GM23248 (cell line): ENCODE measurements around the gene KNDC1. TPM values are rescaled to one million over a fixed set of nuclear protein-coding genes. Genes with fewer than 3 reads are reported as not detected.

ENCODE experiments used
- DNase-seq: peaks from one replicate; pipeline ENCODE4 v3.0.0-alpha.2; 2015
- H2AFZ ChIP-seq: fragments of 200-600 bp; sonication (generic); 2 replicates; pipeline ENCODE4 v1.6.1; 2016; ENCODE audit warnings: antibody characterized with exemption
- H3F3A ChIP-seq: fragments of 200-600 bp; sonication (generic); 2 replicates; pipeline ENCODE4 v1.6.1; 2016; ENCODE audit warnings: mild to moderate bottlenecking, antibody characterized with exemption, mixed run types; ENCODE audit not compliant: insufficient read depth
- H3K27ac ChIP-seq: fragments of 200-600 bp; sonication (generic); 2 replicates; pipeline ENCODE4 v1.5.1; 2016; ENCODE audit warnings: mild to moderate bottlenecking
- H3K27me3 ChIP-seq: fragments of 200-600 bp; sonication (generic); replicated peaks from 2 replicates; pipeline ENCODE4 v1.6.1; 2016; ENCODE audit warnings: mild to moderate bottlenecking; ENCODE audit not compliant: insufficient read depth
- H3K36me3 ChIP-seq: fragments of 200-600 bp; sonication (generic); 2 replicates; pipeline ENCODE4 v1.6.1; 2016; ENCODE audit warnings: low read depth, mild to moderate bottlenecking
- H3K4me1 ChIP-seq: fragments of 200-600 bp; sonication (generic); 2 replicates; pipeline ENCODE4 v1.6.1; 2016; ENCODE audit warnings: mild to moderate bottlenecking; ENCODE audit not compliant: insufficient read depth
- H3K4me2 ChIP-seq: fragments of 200-600 bp; sonication (generic); one replicate; pipeline ENCODE4 v1.6.1; 2016; ENCODE audit warnings: mild to moderate bottlenecking; ENCODE audit not compliant: unreplicated experiment
- H3K4me3 ChIP-seq: fragments of 200-600 bp; sonication (generic); 2 replicates; pipeline ENCODE4 v1.5.1; 2016; ENCODE audit warnings: mild to moderate bottlenecking
- H3K79me2 ChIP-seq: fragments of 200-600 bp; sonication (generic); 2 replicates; pipeline ENCODE4 v1.6.1; 2016; ENCODE audit warnings: mild to moderate bottlenecking; ENCODE audit not compliant: insufficient read depth
- H3K9ac ChIP-seq: fragments of 200-600 bp; sonication (generic); 2 replicates; pipeline ENCODE4 v1.6.1; 2016; ENCODE audit warnings: mild to moderate bottlenecking
- H3K9me2 ChIP-seq: fragments of 200-600 bp; sonication (generic); 2 replicates; pipeline ENCODE4 v1.6.1; 2016; ENCODE audit warnings: mixed run types, mild to moderate bottlenecking, moderate library complexity; ENCODE audit not compliant: insufficient read depth
- H3K9me3 ChIP-seq: fragments of 200-600 bp; sonication (generic); one replicate; pipeline ENCODE4 v1.6.1; 2017; ENCODE audit warnings: low read depth
- H4K20me1 ChIP-seq: fragments of 200-600 bp; sonication (generic); 2 replicates; pipeline ENCODE4 v1.6.0; 2016; ENCODE audit not compliant: insufficient read depth
- EZH2 ChIP-seq: fragments of 200-600 bp; sonication (generic); IDR thresholded peaks from 2 replicates; pipeline ENCODE4 v1.6.1; 2018; ENCODE audit warnings: antibody characterized with exemption, mild to moderate bottlenecking; ENCODE audit not compliant: insufficient read depth, poor library complexity, severe bottlenecking
- EZH2phosphoT487 ChIP-seq: fragments of 200-600 bp; sonication (generic); IDR thresholded peaks from 2 replicates; pipeline ENCODE4 v1.6.1; 2018; ENCODE audit warnings: antibody characterized with exemption, moderate library complexity, mild to moderate bottlenecking, low read depth; ENCODE audit not compliant: insufficient read depth
- WGBS, 2 experiments: methylation state at CpG; one replicate each; pipeline ENCODE4 v1.1.6; 2015 to 2017; ENCODE audit warnings: low lambda C conversion rate in 2 of 2, low coverage in 1 of 2; ENCODE audit errors: missing lambda C conversion rate in 2 of 2; 5-methylcytosine and 5-hydroxymethylcytosine counted together
- in situ Hi-C: fragments of 300-500 bp; cut with MboI; formaldehyde crosslinking; loops from 2 replicates; pipeline ENCODE4 v1.15.0; 2020
- polyA plus RNA-seq: library from polyadenylated mRNA; unstranded; fragments of >200 nt; fragmentation: Nextera tagmentation; extraction: Ambion mirVana; gene quantifications from 2 replicates; pipeline ENCODE4 v1.2.1, GENCODE V29; 2016
- total RNA-seq: library from RNA; depleted of rRNA; stranded (reverse); fragments of >200 nt; shearing (Covaris generic); gene quantifications from 2 replicates; pipeline ENCODE4 v1.2.3, GENCODE V29; 2014

The KNDC1 gene
- total and polyA plus RNA-seq, 2 experiments from 2014 or later, result 0.44 to 0.54 TPM

DNA sequence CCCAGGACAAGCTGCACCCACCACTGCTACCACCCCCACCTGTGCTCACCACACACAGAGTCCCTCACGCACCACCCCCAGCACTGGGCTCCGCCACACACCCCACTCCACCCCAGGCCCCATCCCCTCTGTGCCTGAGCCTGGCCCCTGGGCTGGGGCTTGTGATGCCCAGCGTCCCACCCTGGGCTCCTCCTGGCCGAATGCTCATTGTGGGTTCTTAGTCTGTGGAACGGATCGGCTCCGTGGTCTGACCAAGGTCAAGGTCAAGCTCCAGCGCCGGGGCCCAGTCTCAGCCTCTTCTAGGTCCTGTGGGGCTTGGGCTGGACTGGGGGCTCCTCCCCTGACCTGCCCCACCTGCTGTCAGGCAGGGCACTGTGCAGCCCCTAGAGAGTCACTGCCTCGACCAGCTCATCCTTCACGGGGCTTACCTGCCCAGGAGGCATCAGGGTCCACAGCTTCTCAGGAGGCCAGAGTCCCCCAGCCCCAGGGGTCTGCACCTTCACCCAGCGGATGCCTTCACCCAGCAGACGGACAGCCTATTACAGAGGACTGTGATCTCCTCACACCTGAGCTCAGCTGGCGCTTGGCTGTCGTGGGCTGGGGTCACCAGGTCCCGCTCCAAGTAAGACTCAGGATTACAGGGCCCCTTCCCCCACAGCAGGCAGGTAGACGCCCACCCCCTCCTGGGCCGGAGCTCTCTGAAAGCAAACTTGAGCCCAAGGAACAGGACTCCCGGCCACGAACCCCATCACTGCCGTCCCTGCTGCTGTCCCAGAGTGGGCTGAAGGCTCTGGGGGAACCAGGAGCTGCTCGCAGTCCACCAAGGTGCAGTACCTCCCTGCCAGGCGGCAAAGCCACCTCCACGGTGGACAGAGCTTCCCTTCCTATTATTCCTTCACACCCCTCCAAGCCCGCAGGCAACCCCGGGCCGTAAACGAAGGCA is 54.7 kb downstream of the KNDC1 start:
- Histone ChIP-seq H3K4me2 (no peak overlapping the region), H3K9me3 (no peaks in the 10 kb centered on the region), H3K36me3 (no peaks in the 10 kb centered on the region), H3F3A (no peaks in the 10 kb centered on the region), H3K4me3 (no peak overlapping the region), H3K79me2 (no peaks in the 10 kb centered on the region), H2AFZ (no peak overlapping the region), H4K20me1 (no peaks in the 10 kb centered on the region), H3K27me3 (no peaks in the 10 kb centered on the region; the same call in 1 of the 2 replicates), H3K4me1 (no peaks in the 10 kb centered on the region), H3K9me2 (no peaks in the 10 kb centered on the region), H3K9ac (no peak overlapping the region), H3K27ac (no peak overlapping the region)
- WGBS, 2 experiments, result 56 to 63% methylated on average over 24 to 27 of the region's 28 CpGs
- no peak for TF ChIP-seq EZH2
- TF ChIP-seq EZH2phosphoT487, result no peak
- in situ Hi-C loops, result no loop called here
- DNase-seq, result no peak

DNA sequence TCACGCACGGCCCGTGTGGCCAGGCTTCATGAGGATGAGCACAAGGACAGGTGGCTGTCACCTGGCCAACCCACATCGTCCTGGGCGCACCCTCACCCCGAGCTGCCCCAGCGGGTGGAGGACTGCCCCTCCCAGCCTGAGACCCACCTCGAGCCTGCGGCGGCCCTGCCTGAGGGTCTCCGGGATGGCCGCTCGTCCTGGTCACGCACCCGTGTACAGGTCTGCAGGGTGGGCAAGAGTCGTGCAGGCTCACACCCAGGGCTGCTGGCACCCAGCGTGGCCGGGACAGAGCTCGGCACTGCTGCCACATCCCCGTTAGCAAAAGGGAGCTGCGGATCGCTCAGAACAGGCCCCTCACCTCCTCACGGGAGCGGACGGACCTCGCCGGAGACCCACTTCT is 55.6 kb downstream of the KNDC1 start:
- no peaks in the 10 kb centered on the region for H4K20me1 ChIP-seq
- H3K27me3 ChIP-seq, result no peaks in the 10 kb centered on the region; the same call in 1 of the 2 replicates
- DNase-seq, result no peak
- H3F3A ChIP-seq, result no peaks in the 10 kb centered on the region
- no peak overlapping the region for H2AFZ ChIP-seq
- H3K79me2 ChIP-seq, result no peaks in the 10 kb centered on the region
- H3K27ac ChIP-seq, result no peak overlapping the region
- 78 to 86% methylated on average over 20 to 23 of the region's 27 CpGs for WGBS, 2 experiments
- H3K4me3 ChIP-seq, result no peak overlapping the region
- H3K36me3 ChIP-seq, result no peaks in the 10 kb centered on the region
- H3K4me1 ChIP-seq, result no peaks in the 10 kb centered on the region
- no peak overlapping the region for H3K4me2 ChIP-seq
- H3K9me3 ChIP-seq, result no peaks in the 10 kb centered on the region
- in situ Hi-C loops, result no loop called here
- H3K9ac ChIP-seq, result no peak overlapping the region
- TF ChIP-seq EZH2 (no peak), EZH2phosphoT487 (no peak)
- no peaks in the 10 kb centered on the region for H3K9me2 ChIP-seq

DNA sequence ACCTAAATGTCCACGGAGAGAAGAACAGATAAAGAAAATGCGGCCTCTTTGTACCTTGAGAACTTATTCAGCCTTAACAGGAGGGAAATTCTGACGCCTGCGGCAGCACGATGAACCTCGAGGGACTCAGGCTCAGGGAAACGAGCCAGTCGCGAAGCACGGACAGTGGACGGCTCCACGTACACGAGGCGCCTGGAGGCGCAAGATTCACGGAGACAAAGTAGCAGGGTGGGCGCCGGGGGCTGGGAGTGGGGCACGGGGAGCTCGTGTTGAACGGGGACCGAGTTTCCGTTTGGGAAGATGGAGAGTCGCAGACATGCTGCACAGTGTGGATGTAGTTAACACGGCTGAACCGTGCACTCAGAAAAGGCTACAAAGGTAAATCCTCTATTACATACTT is 56.8 kb downstream of the KNDC1 start:
- H2AFZ ChIP-seq, result no peak overlapping the region
- no peaks in the 10 kb centered on the region for H3K9me2 ChIP-seq
- DNase-seq, result no peak
- H3K27ac ChIP-seq, result no peak overlapping the region
- no peak overlapping the region for H3K9ac ChIP-seq
- H3K4me3 ChIP-seq, result no peak overlapping the region
- H3K4me2 ChIP-seq, result no peak overlapping the region
- TF ChIP-seq EZH2 (no peak), EZH2phosphoT487 (no peak)
- no peaks in the 10 kb centered on the region for H3K9me3 ChIP-seq
- 52 to 54% methylated on average over 26 of the region's 26 CpGs for WGBS, 2 experiments
- H4K20me1 ChIP-seq, result no peaks in the 10 kb centered on the region
- no peaks in the 10 kb centered on the region for H3K36me3 ChIP-seq
- no peaks in the 10 kb centered on the region for H3K79me2 ChIP-seq
- H3F3A ChIP-seq, result no peaks in the 10 kb centered on the region
- H3K27me3 ChIP-seq, result no peaks in the 10 kb centered on the region; the same call in none of the 2 replicates
- in situ Hi-C loops, result no loop called here
- H3K4me1 ChIP-seq, result no peaks in the 10 kb centered on the region

- no peaks in the 10 kb centered on the region for H3K79me2 ChIP-seq
- WGBS, 2 experiments, result 74 to 80% methylated on average over 25 of the region's 25 CpGs
- in situ Hi-C loops, result no loop called here
- no peaks in the 10 kb centered on the region; the same call in none of the 2 replicates for H3K27me3 ChIP-seq
- no peaks in the 10 kb centered on the region for H3K4me1 ChIP-seq
- no peaks in the 10 kb centered on the region for H3F3A ChIP-seq
- no peak for DNase-seq
- no peak overlapping the region for H3K9ac ChIP-seq
- no peaks in the 10 kb centered on the region for H4K20me1 ChIP-seq
- H3K9me3 ChIP-seq, result no peaks in the 10 kb centered on the region
- H3K4me3 ChIP-seq, result no peak overlapping the region
- no peak overlapping the region for H3K4me2 ChIP-seq
- no peaks in the 10 kb centered on the region for H3K9me2 ChIP-seq
- no peak overlapping the region for H2AFZ ChIP-seq
- no peak overlapping the region for H3K27ac ChIP-seq
- TF ChIP-seq EZH2 (no peak), EZH2phosphoT487 (no peak)
- H3K36me3 ChIP-seq, result no peaks in the 10 kb centered on the region
These were observed 58.0 kb downstream of the KNDC1 start for GRCh38 chr10:133217800-133218589.
